HepG2 (cell line): ENCODE results near the gene AHNAK. TPM values are rescaled to one million over a fixed set of nuclear protein-coding genes. Genes with fewer than 3 reads are reported as not detected.

Experiments
- ARNTL ChIP-seq: sonication (generic); formaldehyde crosslinking; IDR thresholded peaks from 2 replicates; pipeline ENCODE4 v1.4.0; 2020; ENCODE audit warnings: mild to moderate bottlenecking, missing genetic modification reagents
- CENPT ChIP-seq: sonication (generic); formaldehyde crosslinking; IDR thresholded peaks from 2 replicates; pipeline ENCODE4 v1.8.0; 2022; ENCODE audit warnings: low read depth, mild to moderate bottlenecking, moderate library complexity, missing genetic modification reagents
- CSRNP1 ChIP-seq: sonication (generic); formaldehyde crosslinking; IDR thresholded peaks from 2 replicates; pipeline ENCODE4 v1.8.1; 2023; ENCODE audit warnings: mild to moderate bottlenecking, missing genetic modification reagents
- FOXJ3 ChIP-seq: sonication (generic); formaldehyde crosslinking; IDR thresholded peaks from 2 replicates; pipeline ENCODE4 v1.4.0; 2020; ENCODE audit warnings: missing genetic modification reagents, mild to moderate bottlenecking, borderline replicate concordance
- FOXM1 ChIP-seq: sonication (generic); formaldehyde crosslinking; IDR thresholded peaks from 2 replicates; pipeline ENCODE4 v1.5.0; 2020; ENCODE audit warnings: missing genetic modification reagents
- GLI4 ChIP-seq: sonication (generic); formaldehyde crosslinking; IDR thresholded peaks from 2 replicates; pipeline ENCODE4 v1.5.1; 2020; ENCODE audit warnings: missing genetic modification reagents, mild to moderate bottlenecking, moderate library complexity, borderline replicate concordance
- KLF13 ChIP-seq: sonication (generic); formaldehyde crosslinking; IDR thresholded peaks from 2 replicates; pipeline ENCODE4 v1.4.0; 2020; ENCODE audit warnings: mild to moderate bottlenecking, missing genetic modification reagents
- MLLT10 ChIP-seq: sonication (generic); formaldehyde crosslinking; IDR thresholded peaks from 2 replicates; pipeline ENCODE4 v1.4.0; 2020; ENCODE audit warnings: missing genetic modification reagents
- NBN ChIP-seq: fragments of 450-650 bp; conservative IDR thresholded peaks from 2 replicates; pipeline ENCODE4 v1.6.1; 2017
- PCBP1 ChIP-seq: fragments of 200-400 bp; formaldehyde crosslinking; IDR thresholded peaks from 2 replicates; pipeline ENCODE4 v1.6.1; 2017; ENCODE audit warnings: mild to moderate bottlenecking, low read depth, low read length, borderline replicate concordance
- POLR2A ChIP-seq, 2 experiments: IDR thresholded peaks; 2 replicates each; pipeline ENCODE4 v1.6.1; 2011; ENCODE audit warnings: low read depth in 2 of 2, low read length in 2 of 2, mild to moderate bottlenecking in 1 of 2, moderate library complexity in 1 of 2; ENCODE audit not compliant: insufficient read depth in 1 of 2
- RELA ChIP-seq: sonication (generic); formaldehyde crosslinking; IDR thresholded peaks from 2 replicates; pipeline ENCODE4 v1.4.0; 2020; ENCODE audit warnings: missing genetic modification reagents
- RFXANK ChIP-seq: IDR thresholded peaks from 2 replicates; pipeline ENCODE4 v1.6.1; 2016
- SPEN ChIP-seq: sonication (generic); formaldehyde crosslinking; IDR thresholded peaks from 2 replicates; pipeline ENCODE4 v1.5.1; 2020; ENCODE audit warnings: low read depth, mild to moderate bottlenecking, missing genetic modification reagents
- STAT6 ChIP-seq: sonication (generic); formaldehyde crosslinking; IDR thresholded peaks from 2 replicates; pipeline ENCODE4 v1.4.0; 2020; ENCODE audit warnings: missing genetic modification reagents, mild to moderate bottlenecking, borderline replicate concordance
- TEF ChIP-seq: sonication (generic); formaldehyde crosslinking; IDR thresholded peaks from 2 replicates; pipeline ENCODE4 v1.5.0; 2020; ENCODE audit warnings: missing genetic modification reagents
- TIGD3 ChIP-seq: sonication (generic); formaldehyde crosslinking; IDR thresholded peaks from 2 replicates; pipeline ENCODE4 v1.5.1; 2020; ENCODE audit warnings: mild to moderate bottlenecking, missing genetic modification reagents, borderline replicate concordance
- U2AF2 ChIP-seq: fragments of 200-400 bp; formaldehyde crosslinking; IDR thresholded peaks from 2 replicates; pipeline ENCODE4 v1.6.1; 2017; ENCODE audit warnings: low read depth, mild to moderate bottlenecking, low read length
- ZBTB38 ChIP-seq: sonication (generic); formaldehyde crosslinking; IDR thresholded peaks from 2 replicates; pipeline ENCODE4 v1.5.1; 2020; ENCODE audit warnings: mild to moderate bottlenecking, missing genetic modification reagents
- ZNF138 ChIP-seq: sonication (generic); formaldehyde crosslinking; IDR thresholded peaks from 2 replicates; pipeline ENCODE4 v1.5.0; 2020; ENCODE audit warnings: mild to moderate bottlenecking, low read depth, missing genetic modification reagents
- ZNF253 ChIP-seq: sonication (generic); formaldehyde crosslinking; IDR thresholded peaks from 2 replicates; pipeline ENCODE4 v1.8.0; 2022; ENCODE audit warnings: mild to moderate bottlenecking, missing genetic modification reagents, borderline replicate concordance
- polyA plus RNA-seq, 8 experiments: library from polyadenylated mRNA; depleted of rRNA in 3 of 8; stranded (reverse) in 7 of 8; unstranded in 1 of 8; fragments of >200 nt; fragmentation: Illumina TruSeq in 4 of 8; extraction: Trizol in 4 of 8; gene quantifications; 2 replicates each; pipeline versions ENCODE4 v1.2.1 to v1.2.3, GENCODE V29; 2011 to 2016; ENCODE audit warnings: low read depth in 4 of 8, missing spikeins in 1 of 8, mixed read lengths in 1 of 8; ENCODE audit not compliant: insufficient read depth in 1 of 8
- total RNA-seq, 5 experiments: library from RNA; depleted of rRNA; stranded (reverse); fragments of >200 nt; fragmentation: Illumina TruSeq; extraction: Trizol; gene quantifications; 2 replicates each; pipeline ENCODE4 v1.2.3, GENCODE V29; 2016; ENCODE audit warnings: low read depth in 1 of 5

Gene AHNAK
- total and polyA plus RNA-seq, 2 of the 13 experiments (the other 11 are each of a cell fraction or from before 2014, with no cell fraction given): 23.4 to 25.0 TPM

GRCh38 chr11:62545437-62546243, 966 bp downstream of the AHNAK start (continued):
- TF ChIP-seq FOXJ3 (CRISPR knock-in tag): no peak
- TF ChIP-seq PCBP1: peak; percentile 73; the same call in 1 of the 2 replicates
- TF ChIP-seq ARNTL (CRISPR knock-in tag): peak; percentile 52; the same call in 1 of the 2 replicates
- no peak for TF ChIP-seq U2AF2
- no peak for TF ChIP-seq MLLT10 (CRISPR knock-in tag)
- TF ChIP-seq CENPT: no peak
- TF ChIP-seq SPEN (CRISPR knock-in tag): no peak
- TF ChIP-seq TEF (CRISPR knock-in tag): peak; percentile 78; the same call in 1 of the 2 replicates
- no peak for TF ChIP-seq ZNF253
- TF ChIP-seq KLF13: no peak
- no peak for TF ChIP-seq ZBTB38
- TF ChIP-seq NBN: no peak
- TF ChIP-seq STAT6: no peak; the same call in 1 of the 2 replicates
- TF ChIP-seq GLI4 (CRISPR knock-in tag): no peak
- TF ChIP-seq POLR2A (IDR thresholded peaks at IDR 0.05; ENCODE audit: insufficient read depth in 1 of 2, low read depth in 2 of 2, low read length in 2 of 2): no peak
- TF ChIP-seq RELA (CRISPR knock-in tag): 0 out of 2 replicates have a peak, but pooled peaks have one; percentile 74
- TF ChIP-seq CSRNP1 (CRISPR knock-in tag): peak; percentile 68
- no peak for TF ChIP-seq RFXANK (CRISPR knock-in tag)
- TF ChIP-seq ZNF138: 0 out of 2 replicates have a peak, but pooled peaks have one; percentile 77
- no peak for TF ChIP-seq TIGD3 (CRISPR knock-in tag)
- TF ChIP-seq FOXM1: no peak
